HCT116 (cell line): ENCODE results near the gene DDA1.

Experiments used
- EGR1 ChIP-seq: IDR thresholded peaks from 2 replicates; pipeline ENCODE4 v1.6.1; 2012; ENCODE audit warnings: low read depth
- EZH2 ChIP-seq: fragments of 200-600 bp; sonication (generic); IDR thresholded peaks from 2 replicates; pipeline ENCODE4 v1.6.1; 2017; ENCODE audit warnings: antibody characterized with exemption, mixed run types
- FOSL1 ChIP-seq: IDR thresholded peaks from 2 replicates; pipeline ENCODE4 v1.6.1; 2012; ENCODE audit warnings: low read depth
- JUND ChIP-seq: IDR thresholded peaks from 2 replicates; pipeline ENCODE4 v1.6.1; 2012
- MAX ChIP-seq: IDR thresholded peaks from 2 replicates; pipeline ENCODE4 v1.6.1; 2012
- POLR2A ChIP-seq: IDR thresholded peaks from 2 replicates; pipeline ENCODE4 v1.7.0; 2011; ENCODE audit warnings: borderline replicate concordance; ENCODE audit not compliant: insufficient read depth, insufficient read length; ENCODE audit errors: extremely low read depth
- POLR2AphosphoS5 ChIP-seq: IDR thresholded peaks from 2 replicates; pipeline ENCODE4 v1.6.1; 2011; ENCODE audit warnings: mild to moderate bottlenecking, low read depth, low read length, moderate library complexity
- RAD21 ChIP-seq: IDR thresholded peaks from 2 replicates; pipeline ENCODE4 v1.6.1; 2012; ENCODE audit warnings: low read depth, mild to moderate bottlenecking
- SP1 ChIP-seq: IDR thresholded peaks from 2 replicates; pipeline ENCODE4 v1.6.1; 2012; ENCODE audit warnings: low read depth
- YY1 ChIP-seq: IDR thresholded peaks from 2 replicates; pipeline ENCODE4 v1.6.1; 2011; ENCODE audit warnings: low read length, low read depth, moderate library complexity, mild to moderate bottlenecking; ENCODE audit not compliant: insufficient replicate concordance; ENCODE audit errors: extremely low read depth
- ZNF274 ChIP-seq: fragments of 200-500 bp; sonication (Bioruptor generic); IDR thresholded peaks from 2 replicates; pipeline ENCODE4 v1.6.1; 2014; ENCODE audit warnings: mild to moderate bottlenecking, low read depth, low read length, inconsistent platforms
- TF ChIP-seq, protein P1 (sequence below): IDR thresholded peaks from 2 replicates; pipeline ENCODE4 v1.6.1; 2012; ENCODE audit warnings: low read depth
- TF ChIP-seq, protein P2 (sequence below): IDR thresholded peaks from 2 replicates; pipeline ENCODE4 v1.6.1; 2011; ENCODE audit warnings: mild to moderate bottlenecking, low read length, moderate library complexity; ENCODE audit not compliant: insufficient replicate concordance; ENCODE audit errors: extremely low read depth
- TF ChIP-seq, protein P3 (sequence below), 3 experiments: fragments of 200-600 bp in 1 of 3; sonication (generic) in 1 of 3; IDR thresholded peaks in 2 of 3; conservative IDR thresholded peaks in 1 of 3; 2 replicates each; pipeline ENCODE4 v1.5.1; 2012 to 2017; ENCODE audit warnings: low read depth in 2 of 3, low read length in 2 of 3, antibody characterized with exemption in 1 of 3, borderline replicate concordance in 1 of 3, control low read depth in 1 of 3, mild to moderate bottlenecking in 1 of 3, mixed read lengths in 1 of 3, mixed run types in 1 of 3, moderate library complexity in 1 of 3; ENCODE audit not compliant: insufficient read depth in 1 of 3

GRCh38 chr19:17339088-17339741, 29.9 kb downstream of the DDA1 start:
- TF ChIP-seq, protein P1, sequence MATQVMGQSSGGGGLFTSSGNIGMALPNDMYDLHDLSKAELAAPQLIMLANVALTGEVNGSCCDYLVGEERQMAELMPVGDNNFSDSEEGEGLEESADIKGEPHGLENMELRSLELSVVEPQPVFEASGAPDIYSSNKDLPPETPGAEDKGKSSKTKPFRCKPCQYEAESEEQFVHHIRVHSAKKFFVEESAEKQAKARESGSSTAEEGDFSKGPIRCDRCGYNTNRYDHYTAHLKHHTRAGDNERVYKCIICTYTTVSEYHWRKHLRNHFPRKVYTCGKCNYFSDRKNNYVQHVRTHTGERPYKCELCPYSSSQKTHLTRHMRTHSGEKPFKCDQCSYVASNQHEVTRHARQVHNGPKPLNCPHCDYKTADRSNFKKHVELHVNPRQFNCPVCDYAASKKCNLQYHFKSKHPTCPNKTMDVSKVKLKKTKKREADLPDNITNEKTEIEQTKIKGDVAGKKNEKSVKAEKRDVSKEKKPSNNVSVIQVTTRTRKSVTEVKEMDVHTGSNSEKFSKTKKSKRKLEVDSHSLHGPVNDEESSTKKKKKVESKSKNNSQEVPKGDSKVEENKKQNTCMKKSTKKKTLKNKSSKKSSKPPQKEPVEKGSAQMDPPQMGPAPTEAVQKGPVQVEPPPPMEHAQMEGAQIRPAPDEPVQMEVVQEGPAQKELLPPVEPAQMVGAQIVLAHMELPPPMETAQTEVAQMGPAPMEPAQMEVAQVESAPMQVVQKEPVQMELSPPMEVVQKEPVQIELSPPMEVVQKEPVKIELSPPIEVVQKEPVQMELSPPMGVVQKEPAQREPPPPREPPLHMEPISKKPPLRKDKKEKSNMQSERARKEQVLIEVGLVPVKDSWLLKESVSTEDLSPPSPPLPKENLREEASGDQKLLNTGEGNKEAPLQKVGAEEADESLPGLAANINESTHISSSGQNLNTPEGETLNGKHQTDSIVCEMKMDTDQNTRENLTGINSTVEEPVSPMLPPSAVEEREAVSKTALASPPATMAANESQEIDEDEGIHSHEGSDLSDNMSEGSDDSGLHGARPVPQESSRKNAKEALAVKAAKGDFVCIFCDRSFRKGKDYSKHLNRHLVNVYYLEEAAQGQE: no peak
- TF ChIP-seq MAX (no peak), POLR2A (no peak), POLR2AphosphoS5 (no peak), JUND (no peak), FOSL1 (no peak), YY1 (no peak), ZNF274 (no peak), EZH2 (no peak), RAD21 (no peak), SP1 (no peak), EGR1 (no peak)
- TF ChIP-seq, protein P2, sequence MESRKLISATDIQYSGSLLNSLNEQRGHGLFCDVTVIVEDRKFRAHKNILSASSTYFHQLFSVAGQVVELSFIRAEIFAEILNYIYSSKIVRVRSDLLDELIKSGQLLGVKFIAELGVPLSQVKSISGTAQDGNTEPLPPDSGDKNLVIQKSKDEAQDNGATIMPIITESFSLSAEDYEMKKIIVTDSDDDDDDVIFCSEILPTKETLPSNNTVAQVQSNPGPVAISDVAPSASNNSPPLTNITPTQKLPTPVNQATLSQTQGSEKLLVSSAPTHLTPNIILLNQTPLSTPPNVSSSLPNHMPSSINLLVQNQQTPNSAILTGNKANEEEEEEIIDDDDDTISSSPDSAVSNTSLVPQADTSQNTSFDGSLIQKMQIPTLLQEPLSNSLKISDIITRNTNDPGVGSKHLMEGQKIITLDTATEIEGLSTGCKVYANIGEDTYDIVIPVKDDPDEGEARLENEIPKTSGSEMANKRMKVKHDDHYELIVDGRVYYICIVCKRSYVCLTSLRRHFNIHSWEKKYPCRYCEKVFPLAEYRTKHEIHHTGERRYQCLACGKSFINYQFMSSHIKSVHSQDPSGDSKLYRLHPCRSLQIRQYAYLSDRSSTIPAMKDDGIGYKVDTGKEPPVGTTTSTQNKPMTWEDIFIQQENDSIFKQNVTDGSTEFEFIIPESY: no peak
- TF ChIP-seq, protein P3, sequence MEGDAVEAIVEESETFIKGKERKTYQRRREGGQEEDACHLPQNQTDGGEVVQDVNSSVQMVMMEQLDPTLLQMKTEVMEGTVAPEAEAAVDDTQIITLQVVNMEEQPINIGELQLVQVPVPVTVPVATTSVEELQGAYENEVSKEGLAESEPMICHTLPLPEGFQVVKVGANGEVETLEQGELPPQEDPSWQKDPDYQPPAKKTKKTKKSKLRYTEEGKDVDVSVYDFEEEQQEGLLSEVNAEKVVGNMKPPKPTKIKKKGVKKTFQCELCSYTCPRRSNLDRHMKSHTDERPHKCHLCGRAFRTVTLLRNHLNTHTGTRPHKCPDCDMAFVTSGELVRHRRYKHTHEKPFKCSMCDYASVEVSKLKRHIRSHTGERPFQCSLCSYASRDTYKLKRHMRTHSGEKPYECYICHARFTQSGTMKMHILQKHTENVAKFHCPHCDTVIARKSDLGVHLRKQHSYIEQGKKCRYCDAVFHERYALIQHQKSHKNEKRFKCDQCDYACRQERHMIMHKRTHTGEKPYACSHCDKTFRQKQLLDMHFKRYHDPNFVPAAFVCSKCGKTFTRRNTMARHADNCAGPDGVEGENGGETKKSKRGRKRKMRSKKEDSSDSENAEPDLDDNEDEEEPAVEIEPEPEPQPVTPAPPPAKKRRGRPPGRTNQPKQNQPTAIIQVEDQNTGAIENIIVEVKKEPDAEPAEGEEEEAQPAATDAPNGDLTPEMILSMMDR (IDR thresholded peaks at IDR 0.05 in 2 of 3, conservative IDR thresholded peaks at IDR 0.05 in 1 of 3; ENCODE audit: borderline replicate concordance in 1 of 3, insufficient read depth in 1 of 3, low read depth in 2 of 3, low read length in 2 of 3): no peak
